GM23338 (cell line): ENCODE measurements around the gene PARP1. TPM values are rescaled to one million over a fixed set of nuclear protein-coding genes. Genes with fewer than 3 reads are reported as not detected.

Experiments
- ATAC-seq: fragments of 200-7000 bp; cut with Tn5 transposase; 3 replicates; pipeline ENCODE4 v1.9.1; 2020
- DNase-seq: peaks from one replicate; pipeline ENCODE4 v3.0.0-alpha.2; 2015; ENCODE audit warnings: low spot score
- H2AFZ ChIP-seq: fragments of 200-600 bp; sonication (generic); 2 replicates; pipeline ENCODE4 v1.8.0; 2016; ENCODE audit warnings: antibody characterized with exemption, mild to moderate bottlenecking, moderate library complexity
- H3F3A ChIP-seq: fragments of 200-600 bp; sonication (generic); replicated peaks from 2 replicates; pipeline ENCODE4 v1.8.0; 2017; ENCODE audit warnings: antibody characterized with exemption, mixed run types, low read depth
- H3K27ac ChIP-seq: fragments of 200-600 bp; sonication (generic); 2 replicates; pipeline ENCODE4 v1.6.1; 2016; ENCODE audit warnings: low read depth
- H3K27me3 ChIP-seq: fragments of 200-600 bp; sonication (generic); 2 replicates; pipeline ENCODE4 v1.8.0; 2016; ENCODE audit warnings: mild to moderate bottlenecking, mixed run types, moderate library complexity; ENCODE audit not compliant: insufficient read depth
- H3K36me3 ChIP-seq: fragments of 200-600 bp; sonication (generic); 2 replicates; pipeline ENCODE4 v1.8.0; 2016; ENCODE audit warnings: mild to moderate bottlenecking; ENCODE audit not compliant: insufficient read depth
- H3K4me1 ChIP-seq: fragments of 200-600 bp; sonication (generic); 2 replicates; pipeline ENCODE4 v1.8.0; 2016; ENCODE audit warnings: mild to moderate bottlenecking, moderate library complexity; ENCODE audit not compliant: insufficient read depth
- H3K4me2 ChIP-seq: fragments of 200-600 bp; sonication (generic); 2 replicates; pipeline ENCODE4 v1.7.1; 2017; ENCODE audit warnings: mixed run types
- H3K4me3 ChIP-seq: fragments of 200-600 bp; sonication (generic); 2 replicates; pipeline ENCODE4 v1.6.1; 2016; ENCODE audit warnings: mixed run types
- H3K79me2 ChIP-seq: fragments of 200-600 bp; sonication (generic); replicated peaks from 2 replicates; pipeline ENCODE4 v1.8.0; 2017; ENCODE audit warnings: mild to moderate bottlenecking; ENCODE audit not compliant: insufficient read depth
- H3K9me2 ChIP-seq: fragments of 200-600 bp; sonication (generic); 2 replicates; pipeline ENCODE4 v1.8.0; 2017; ENCODE audit not compliant: insufficient read depth
- H4K20me1 ChIP-seq: fragments of 200-600 bp; sonication (generic); replicated peaks from 2 replicates; pipeline ENCODE4 v1.8.0; 2017; ENCODE audit warnings: mild to moderate bottlenecking; ENCODE audit not compliant: insufficient read depth
- H3K27ac Mint-ChIP-seq: 2 replicates; pipeline ENCODE4 v1.8.0; 2020; ENCODE audit warnings: inconsistent platforms, mild to moderate bottlenecking, moderate library complexity, mixed read lengths
- H3K27me3 Mint-ChIP-seq: 3 replicates; pipeline ENCODE4 v1.8.0; 2022; ENCODE audit warnings: low read depth, mild to moderate bottlenecking, moderate library complexity, mixed read lengths, inconsistent platforms; ENCODE audit not compliant: insufficient read depth, poor library complexity
- H3K36me3 Mint-ChIP-seq: 3 replicates; pipeline ENCODE4 v1.8.0; 2021; ENCODE audit warnings: low read depth, mild to moderate bottlenecking, inconsistent platforms, moderate library complexity, mixed read lengths
- H3K4me1 Mint-ChIP-seq: 3 replicates; pipeline ENCODE4 v1.8.0; 2020; ENCODE audit warnings: mild to moderate bottlenecking, inconsistent platforms, mixed read lengths
- H3K4me3 Mint-ChIP-seq: 3 replicates; pipeline ENCODE4 v1.8.0; 2021; ENCODE audit warnings: moderate library complexity, mild to moderate bottlenecking, inconsistent platforms, mixed read lengths
- H3K9me3 Mint-ChIP-seq: 3 replicates; pipeline ENCODE4 v1.8.0; 2020; ENCODE audit warnings: moderate library complexity, mild to moderate bottlenecking, inconsistent platforms, mixed read lengths
- CREB1 ChIP-seq: fragments of 250-450 bp; sonication (Bioruptor Pico); IDR thresholded peaks from 2 replicates; pipeline ENCODE4 v1.5.0; 2020; ENCODE audit warnings: low read depth, mild to moderate bottlenecking, moderate library complexity
- CTCF ChIP-seq, 2 experiments: fragments of 200-600 bp in 1 of 2; sonication (generic) in 1 of 2; conservative IDR thresholded peaks; 2 replicates each; pipeline versions ENCODE4 v1.5.1 to v1.6.1; 2016 to 2017; ENCODE audit warnings: antibody characterized with exemption in 2 of 2, low read depth in 2 of 2, mild to moderate bottlenecking in 2 of 2, moderate library complexity in 1 of 2
- ETS1 ChIP-seq: IDR thresholded peaks from 2 replicates; pipeline ENCODE4 v1.6.1; 2016; ENCODE audit warnings: antibody characterized with exemption
- EZH2phosphoT487 ChIP-seq: fragments of 200-600 bp; sonication (generic); IDR thresholded peaks from one replicate; pipeline ENCODE4 v1.8.1; 2018; ENCODE audit warnings: antibody characterized with exemption; ENCODE audit not compliant: unreplicated experiment
- JUNB ChIP-seq: IDR thresholded peaks from one replicate; pipeline ENCODE4 v1.6.1; 2016; ENCODE audit warnings: antibody characterized with exemption; ENCODE audit not compliant: unreplicated experiment
- NANOG ChIP-seq: IDR thresholded peaks from 2 replicates; pipeline ENCODE4 v1.6.1; 2016; ENCODE audit warnings: antibody characterized with exemption, borderline replicate concordance
- REST ChIP-seq: IDR thresholded peaks from one replicate; pipeline ENCODE4 v1.6.1; 2018; ENCODE audit warnings: antibody characterized with exemption; ENCODE audit not compliant: unreplicated experiment
- STAT1 ChIP-seq: IDR thresholded peaks from one replicate; pipeline ENCODE4 v1.6.1; 2016; ENCODE audit warnings: antibody characterized with exemption; ENCODE audit not compliant: unreplicated experiment
- ZNF331 ChIP-seq: fragments of 250-450 bp; sonication (Bioruptor Pico); IDR thresholded peaks from 2 replicates; pipeline ENCODE4 v1.5.0; 2020; ENCODE audit warnings: low read depth, mild to moderate bottlenecking, moderate library complexity
- polyA plus RNA-seq: library from polyadenylated mRNA; unstranded; fragments of >200 nt; fragmentation: Nextera tagmentation; extraction: Ambion mirVana; gene quantifications from 2 replicates; pipeline ENCODE4 v1.2.1, GENCODE V29; 2016
- total RNA-seq: library from RNA; depleted of rRNA; stranded (reverse); fragments of >200 nt; shearing (Covaris generic); gene quantifications from 2 replicates; pipeline ENCODE4 v1.2.3, GENCODE V29; 2014

Gene PARP1
- total and polyA plus RNA-seq, 2 experiments from 2014 or later = 877 to 1,082 TPM

- TF ChIP-seq ETS1 = no peak
- TF ChIP-seq EZH2phosphoT487 = no peak
- no peak for TF ChIP-seq JUNB
- no peak for TF ChIP-seq STAT1
- TF ChIP-seq ZNF331 (CRISPR knock-in tag) = no peak
Measured at GRCh38 chr1:226397011-226397926, 10.6 kb downstream of the PARP1 start (continued).

- peaks cover 99% of the 10 kb centered on the region for H3K79me2 ChIP-seq
- peaks cover 5% of the 10 kb centered on the region for H3K27me3 Mint-ChIP-seq
- H3K4me3 ChIP-seq = no peak overlapping the region
- H3F3A ChIP-seq = no peaks in the 10 kb centered on the region
- no peak overlapping the region for H3K27ac Mint-ChIP-seq
- no peaks in the 10 kb centered on the region for H3K9me2 ChIP-seq
- ATAC-seq = no peak
- H3K27ac ChIP-seq = no peak overlapping the region
- H4K20me1 ChIP-seq = peaks cover 87% of the 10 kb centered on the region
- no peak overlapping the region for H2AFZ ChIP-seq
- peaks cover 91% of the 10 kb centered on the region for H3K36me3 Mint-ChIP-seq
- TF ChIP-seq CTCF (conservative IDR thresholded peaks at IDR 0.05; ENCODE audit: low read depth in 2 of 2) (no peak), REST (no peak), CREB1 (CRISPR knock-in tag) (no peak), NANOG (no peak), STAT1 (no peak)
- no peak overlapping the region for H3K4me2 ChIP-seq
- no peaks in the 10 kb centered on the region for H3K4me1 ChIP-seq
- H3K27me3 ChIP-seq = no peaks in the 10 kb centered on the region
- peaks cover 6% of the 10 kb centered on the region for H3K4me1 Mint-ChIP-seq
- H3K36me3 ChIP-seq = peaks cover 59% of the 10 kb centered on the region
- H3K4me3 Mint-ChIP-seq = no peak overlapping the region
- no peak for DNase-seq
- H3K9me3 Mint-ChIP-seq = no peaks in the 10 kb centered on the region
Measured at GRCh38 chr1:226395753-226396152, 12.1 kb downstream of the PARP1 start.
